GM20000 (cell line): ENCODE measurements around the gene GOLGA8A.

ENCODE experiments used
- DNase-seq: peaks from one replicate; pipeline ENCODE4 v3.0.0; 2012; ENCODE audit warnings: low spot score
- CTCF ChIP-seq: IDR thresholded peaks from 2 replicates; pipeline ENCODE4 v1.5.1; 2012; ENCODE audit warnings: mild to moderate bottlenecking, control low read depth; ENCODE audit errors: extremely low read depth, missing control alignments

Gene GOLGA8A

DNA sequence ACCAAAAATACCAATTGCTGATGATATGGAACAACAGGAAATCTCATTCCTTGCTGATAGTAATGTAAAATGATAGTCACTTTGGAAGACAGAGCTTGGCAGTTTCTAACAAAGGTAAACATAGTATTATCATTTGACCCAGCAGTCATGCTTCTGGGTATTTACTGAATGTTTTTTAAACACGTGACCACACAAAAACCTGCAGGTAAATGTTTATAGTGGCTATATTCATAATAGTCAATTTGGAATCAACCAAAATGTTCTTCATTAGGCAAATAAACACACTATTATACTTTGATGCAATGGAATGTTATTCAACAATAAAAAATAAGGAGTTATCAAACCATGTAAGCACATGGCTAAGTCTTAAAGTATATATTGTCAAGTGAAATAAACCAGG lies 24.1 kb upstream of the GOLGA8A start:
- no peak for TF ChIP-seq CTCF
- no peak for DNase-seq

DNA sequence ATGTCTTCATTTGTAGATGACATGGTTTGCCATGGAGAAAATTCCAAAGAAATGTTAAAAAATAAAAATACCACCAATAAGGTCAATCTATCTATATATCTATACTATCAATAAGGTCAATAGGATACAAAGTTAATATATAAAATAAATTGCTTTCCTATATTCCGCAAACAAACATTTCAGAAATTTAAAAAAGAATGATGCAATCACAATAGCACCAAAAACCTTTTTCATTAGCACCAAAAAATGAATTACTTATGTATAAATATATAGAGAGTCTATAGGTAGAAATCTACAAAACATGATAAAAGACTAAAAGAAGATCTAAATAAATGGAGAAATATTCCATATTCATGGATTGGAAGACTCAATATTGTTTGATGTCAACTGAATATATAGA lies 22.8 kb upstream of the GOLGA8A start:
- no peak for DNase-seq
- no peak for TF ChIP-seq CTCF

DNA sequence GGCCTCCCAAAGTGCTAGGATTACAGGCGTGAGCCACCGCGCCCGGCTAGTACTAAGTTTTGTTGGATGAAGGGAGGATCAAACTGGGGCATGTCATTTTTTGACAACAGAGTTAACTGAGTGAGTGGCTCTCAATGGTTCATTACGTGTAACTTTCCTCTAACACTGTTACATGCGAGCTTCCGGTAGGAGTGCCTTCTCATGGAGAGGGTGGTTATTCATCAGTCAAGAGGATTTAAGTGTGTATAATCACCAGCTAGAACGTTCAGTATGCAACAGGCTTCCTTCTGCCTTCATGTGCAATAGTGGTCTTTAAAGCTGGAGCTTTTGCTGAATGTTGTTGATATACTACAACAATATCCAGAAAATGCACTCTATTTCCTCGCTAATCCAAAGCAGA lies 19.1 kb upstream of the GOLGA8A start:
- no peak for TF ChIP-seq CTCF
- no peak for DNase-seq

GRCh38 chr15:34442891-34443290 lies 5.3 kb upstream of the GOLGA8A start:
- TF ChIP-seq CTCF: no peak
- DNase-seq: no peak

GRCh38 chr15:34439878-34440277 lies 2.3 kb upstream of the GOLGA8A start:
- DNase-seq: no peak
- no peak for TF ChIP-seq CTCF

DNA sequence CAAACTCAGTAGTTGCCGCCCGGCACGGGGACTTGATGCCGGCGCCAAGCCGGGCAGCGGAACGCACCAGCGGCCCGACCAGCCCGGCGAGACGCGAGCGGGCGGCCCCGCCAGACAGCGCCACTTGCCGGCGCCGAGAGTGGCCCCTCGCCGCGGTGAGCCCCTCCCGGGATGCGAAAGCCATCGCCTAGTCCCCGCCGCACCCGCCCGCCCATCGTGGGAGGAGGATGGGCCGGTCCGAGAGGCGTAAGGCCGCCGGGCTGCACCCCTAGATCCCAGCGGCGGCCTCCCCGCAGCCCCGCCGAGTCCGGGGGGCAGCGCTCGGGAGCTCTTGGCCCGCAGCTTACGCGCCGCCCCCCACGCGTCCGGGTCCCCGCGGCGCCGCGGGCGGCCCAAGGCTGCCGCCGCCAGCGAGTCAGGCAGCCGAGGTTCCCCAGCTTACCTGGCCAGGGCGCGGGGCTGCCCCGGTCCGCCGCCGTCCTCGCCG lies 609 bp downstream of the GOLGA8A start:
- TF ChIP-seq CTCF: no peak

DNA sequence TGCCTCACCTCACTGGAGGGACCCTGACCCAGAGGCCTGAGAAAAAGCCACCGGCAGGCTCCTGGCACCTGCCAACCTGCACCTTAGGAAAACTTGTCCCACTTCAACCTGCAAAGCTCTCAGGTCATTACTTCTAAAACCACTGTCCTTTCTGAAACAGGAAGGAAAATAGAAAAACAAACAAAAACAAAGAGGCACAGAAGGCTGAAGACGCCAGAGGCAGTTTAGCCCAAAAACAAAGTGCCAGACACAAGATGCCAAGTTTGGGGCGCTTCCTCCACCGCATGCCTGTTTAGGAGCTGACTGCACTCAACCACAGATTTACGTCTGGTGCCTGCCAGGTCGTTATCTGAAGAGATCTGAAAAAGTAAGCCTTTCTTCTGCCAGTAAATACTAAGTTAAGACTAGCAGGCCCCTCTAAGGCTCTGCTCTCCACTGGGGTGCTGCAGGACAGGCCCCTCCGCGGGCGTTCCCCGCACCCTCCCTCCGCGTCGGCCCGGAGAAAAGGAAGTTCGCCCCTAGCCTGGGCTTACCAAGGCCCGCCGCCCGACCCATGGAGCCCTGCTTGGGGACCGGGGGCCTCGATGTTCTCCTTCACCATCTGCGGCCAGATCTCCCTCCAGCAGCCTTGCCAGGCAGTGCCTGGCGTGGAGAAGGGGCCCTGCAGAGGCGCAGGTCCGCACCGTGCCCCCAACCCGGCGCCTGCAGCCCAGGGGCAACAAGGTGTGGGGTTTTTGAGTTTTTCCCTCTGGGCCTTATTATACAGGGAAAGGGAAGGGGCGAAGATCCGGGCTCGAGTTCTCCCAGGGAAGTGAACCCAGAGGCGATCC lies 1.3 kb downstream of the GOLGA8A start:
- DNase-seq: peak; percentile 14
- TF ChIP-seq CTCF: no peak

More for the DNA sequence above, 609 bp downstream of the GOLGA8A start:
- peak; percentile 78 for DNase-seq
